Spinal cord (tissue), 10 donors: ENCODE measurements around the gene BAIAP2. TPM values are rescaled to one million over a fixed set of nuclear protein-coding genes. Genes with fewer than 3 reads are reported as not detected.
A peak's percentile ranks its signal among the peaks of the same experiment; 100 is the strongest.

Experiments used
- DNase-seq, 6 donors: peaks; one replicate each; pipeline versions ENCODE4 v3.0.0 to v3.0.0-alpha.2; 2013 to 2015; ENCODE audit warnings: low spot score in 6 of 6, low read depth in 4 of 6
- H3K27ac ChIP-seq: one replicate; pipeline ENCODE4 v1.5.1; 2013; ENCODE audit warnings: low read depth, low read length, control low read depth
- H3K27me3 ChIP-seq: one replicate; pipeline ENCODE4 v1.6.1; 2013; ENCODE audit warnings: low read length; ENCODE audit not compliant: control insufficient read depth, insufficient read depth
- H3K36me3 ChIP-seq: one replicate; pipeline ENCODE4 v1.6.1; 2013; ENCODE audit warnings: low read length; ENCODE audit not compliant: control insufficient read depth, insufficient read depth
- H3K4me1 ChIP-seq: one replicate; pipeline ENCODE4 v1.6.1; 2013; ENCODE audit warnings: low read length; ENCODE audit not compliant: control insufficient read depth, insufficient read depth
- H3K4me3 ChIP-seq: one replicate; pipeline ENCODE4 v1.5.1; 2013; ENCODE audit warnings: low read depth, low read length, control low read depth
- H3K9me3 ChIP-seq: one replicate; pipeline ENCODE4 v1.6.1; 2013; ENCODE audit warnings: low read length; ENCODE audit not compliant: control insufficient read depth, insufficient read depth
- WGBS: methylation state at CpG from one replicate; pipeline ENCODE4 v1.1.5; 2013; ENCODE audit warnings: missing lambda C conversion rate; ENCODE audit not compliant: insufficient coverage; 5-methylcytosine and 5-hydroxymethylcytosine counted together
- polyA plus RNA-seq, 2 donors: library from polyadenylated mRNA; unstranded; fragments of 120-200 nt; gene quantifications; one replicate each; pipeline ENCODE4 v1.2.1, GENCODE V29; 2013; ENCODE audit not compliant: insufficient read length in 2 of 2
- total RNA-seq, 2 donors: library from RNA; depleted of rRNA in 1 of 2; stranded (reverse); fragments of 120-200 nt in 1 of 2; fragments of >200 nt in 1 of 2; gene quantifications; one replicate each; pipeline versions ENCODE4 v1.2.3 to v1.2.4, GENCODE V29; 2013 to 2014
- donor health status: healthy.

BAIAP2 gene
- total and polyA plus RNA-seq, 4 donors: 16.8 to 55.6 (median 37.8) TPM

GRCh38 chr17:81021531-81022343, 13.2 kb upstream of the BAIAP2 start:
- DNase-seq: no peak
- Histone ChIP-seq H3K27ac (peak overlapping the region; percentile 47), H3K36me3 (no peaks in the 10 kb centered on the region), H3K9me3 (no peaks in the 10 kb centered on the region), H3K4me3 (no peak overlapping the region), H3K4me1 (peaks cover 73% of the 10 kb centered on the region), H3K27me3 (no peaks in the 10 kb centered on the region)
- 78% methylated on average over 12 of the region's 19 CpGs for WGBS

- no peaks in the 10 kb centered on the region for H3K27me3 ChIP-seq
- 84% methylated on average over 3 of the region's 6 CpGs for WGBS
- DNase-seq: no peak
- H3K36me3 ChIP-seq: no peaks in the 10 kb centered on the region
- no peak overlapping the region for H3K4me3 ChIP-seq
- peaks cover 79% of the 10 kb centered on the region for H3K4me1 ChIP-seq
- H3K9me3 ChIP-seq: no peaks in the 10 kb centered on the region
- no peak overlapping the region for H3K27ac ChIP-seq
Measured at GRCh38 chr17:81022344-81022676, 12.6 kb upstream of the BAIAP2 start.

GRCh38 chr17:81025065-81025740, 9.7 kb upstream of the BAIAP2 start:
- 42% methylated on average over 13 of the region's 16 CpGs for WGBS
- Histone ChIP-seq H3K4me3 (peak overlapping the region; percentile 9), H3K36me3 (peaks cover 4% of the 10 kb centered on the region), H3K9me3 (no peaks in the 10 kb centered on the region), H3K27ac (peak overlapping the region; percentile 95), H3K27me3 (no peaks in the 10 kb centered on the region), H3K4me1 (peaks cover 74% of the 10 kb centered on the region)
- peak in 1 of 6 donors; percentile 84 for DNase-seq

GRCh38 chr17:81025741-81026129, 9.2 kb upstream of the BAIAP2 start:
- WGBS: 39% methylated on average over 22 of the region's 22 CpGs
- H3K27me3 ChIP-seq: no peaks in the 10 kb centered on the region
- H3K9me3 ChIP-seq: no peaks in the 10 kb centered on the region
- H3K4me1 ChIP-seq: peaks cover 68% of the 10 kb centered on the region
- peaks cover 8% of the 10 kb centered on the region for H3K36me3 ChIP-seq
- peak in 2 of 6 donors; percentile 68 to 90 for DNase-seq
- peak overlapping the region; percentile 95 for H3K27ac ChIP-seq
- no peak overlapping the region for H3K4me3 ChIP-seq

GRCh38 chr17:81026266-81027036, 8.5 kb upstream of the BAIAP2 start:
- peak in 1 of 6 donors; percentile 2 for DNase-seq
- peaks cover 16% of the 10 kb centered on the region for H3K36me3 ChIP-seq
- H3K4me1 ChIP-seq: peaks cover 61% of the 10 kb centered on the region
- H3K9me3 ChIP-seq: no peaks in the 10 kb centered on the region
- H3K27me3 ChIP-seq: no peaks in the 10 kb centered on the region
- 75% methylated on average over 27 of the region's 31 CpGs for WGBS
- H3K4me3 ChIP-seq: no peak overlapping the region
- peak overlapping the region; percentile 95 for H3K27ac ChIP-seq

GRCh38 chr17:81027038-81027437, 7.9 kb upstream of the BAIAP2 start:
- no peak overlapping the region for H3K4me3 ChIP-seq
- no peaks in the 10 kb centered on the region for H3K9me3 ChIP-seq
- H3K27ac ChIP-seq: peak overlapping the region; percentile 95
- WGBS: 66% methylated on average over 15 of the region's 15 CpGs
- H3K4me1 ChIP-seq: peaks cover 55% of the 10 kb centered on the region
- peak in 1 of 6 donors; percentile 82 for DNase-seq
- no peaks in the 10 kb centered on the region for H3K27me3 ChIP-seq
- H3K36me3 ChIP-seq: peaks cover 22% of the 10 kb centered on the region

- WGBS: 68% methylated on average over 23 of the region's 37 CpGs
- H3K4me3 ChIP-seq: no peak overlapping the region
- no peaks in the 10 kb centered on the region for H3K27me3 ChIP-seq
- DNase-seq: peak in 1 of 6 donors; percentile 27
- peaks cover 30% of the 10 kb centered on the region for H3K36me3 ChIP-seq
- peaks cover 63% of the 10 kb centered on the region for H3K4me1 ChIP-seq
- H3K9me3 ChIP-seq: no peaks in the 10 kb centered on the region
- H3K27ac ChIP-seq: no peak overlapping the region
Measured at GRCh38 chr17:81027591-81028505, 7.1 kb upstream of the BAIAP2 start.

GRCh38 chr17:81028506-81028858, 6.5 kb upstream of the BAIAP2 start:
- Histone ChIP-seq H3K36me3 (peaks cover 33% of the 10 kb centered on the region), H3K27me3 (no peaks in the 10 kb centered on the region), H3K4me1 (peaks cover 67% of the 10 kb centered on the region), H3K9me3 (no peaks in the 10 kb centered on the region), H3K4me3 (no peak overlapping the region), H3K27ac (no peak overlapping the region)
- 39% methylated on average over 11 of the region's 12 CpGs for WGBS
- DNase-seq: peak in 1 of 6 donors; percentile 1

GRCh38 chr17:81029859-81030258, 5.1 kb upstream of the BAIAP2 start:
- Histone ChIP-seq H3K27ac (no peak overlapping the region), H3K36me3 (peaks cover 33% of the 10 kb centered on the region)

More at GRCh38 chr17:81029859-81030258, 5.1 kb upstream of the BAIAP2 start:
- no peak overlapping the region for H3K4me3 ChIP-seq
- no peak for DNase-seq
- 94% methylated on average over 9 of the region's 11 CpGs for WGBS
- H3K4me1 ChIP-seq: peaks cover 62% of the 10 kb centered on the region
- H3K27me3 ChIP-seq: no peaks in the 10 kb centered on the region
- H3K9me3 ChIP-seq: no peaks in the 10 kb centered on the region
